ENCODE data around the gene KDM4F. TPM values are rescaled to one million over a fixed set of nuclear protein-coding genes. Genes with fewer than 3 reads are reported as not detected.
A peak's percentile ranks its signal among the peaks of the same experiment; 100 is the strongest.

The KDM4F gene
- total RNA-seq, 1 donor from 2014 or later: not detected

DNA sequence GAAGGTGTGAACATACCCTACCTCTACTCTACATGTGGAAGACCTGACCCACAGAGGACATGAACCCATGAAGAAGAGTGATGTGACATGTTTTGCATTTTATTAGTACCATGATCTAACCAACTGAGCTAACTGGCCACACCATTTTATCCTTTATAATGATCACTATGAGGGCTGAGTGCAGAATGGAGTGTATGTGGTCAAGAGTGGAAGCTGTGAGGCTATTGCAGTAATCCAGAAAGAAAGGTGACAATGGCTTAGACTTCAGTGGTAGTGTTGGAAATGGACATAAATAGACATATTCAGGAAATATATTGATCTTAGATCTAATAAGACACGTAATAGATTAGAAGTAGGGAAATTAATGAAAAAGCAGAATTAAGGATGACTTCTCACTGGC lies 21.2 kb downstream of the KDM4F start:
- H3K4me1 ChIP-seq: peaks cover 60% of the 10 kb centered on the region
- H3K9me3 ChIP-seq (replicated peaks): no peaks in the 10 kb centered on the region
- no peak overlapping the region for H3K27ac ChIP-seq (replicated peaks)
- no peaks in the 10 kb centered on the region for H3K27me3 ChIP-seq (ENCODE audit: low read depth)
- no peak overlapping the region for H3K4me3 ChIP-seq
- TF ChIP-seq, protein P1, sequence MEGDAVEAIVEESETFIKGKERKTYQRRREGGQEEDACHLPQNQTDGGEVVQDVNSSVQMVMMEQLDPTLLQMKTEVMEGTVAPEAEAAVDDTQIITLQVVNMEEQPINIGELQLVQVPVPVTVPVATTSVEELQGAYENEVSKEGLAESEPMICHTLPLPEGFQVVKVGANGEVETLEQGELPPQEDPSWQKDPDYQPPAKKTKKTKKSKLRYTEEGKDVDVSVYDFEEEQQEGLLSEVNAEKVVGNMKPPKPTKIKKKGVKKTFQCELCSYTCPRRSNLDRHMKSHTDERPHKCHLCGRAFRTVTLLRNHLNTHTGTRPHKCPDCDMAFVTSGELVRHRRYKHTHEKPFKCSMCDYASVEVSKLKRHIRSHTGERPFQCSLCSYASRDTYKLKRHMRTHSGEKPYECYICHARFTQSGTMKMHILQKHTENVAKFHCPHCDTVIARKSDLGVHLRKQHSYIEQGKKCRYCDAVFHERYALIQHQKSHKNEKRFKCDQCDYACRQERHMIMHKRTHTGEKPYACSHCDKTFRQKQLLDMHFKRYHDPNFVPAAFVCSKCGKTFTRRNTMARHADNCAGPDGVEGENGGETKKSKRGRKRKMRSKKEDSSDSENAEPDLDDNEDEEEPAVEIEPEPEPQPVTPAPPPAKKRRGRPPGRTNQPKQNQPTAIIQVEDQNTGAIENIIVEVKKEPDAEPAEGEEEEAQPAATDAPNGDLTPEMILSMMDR (IDR thresholded peaks at IDR 0.05; ENCODE audit: borderline replicate concordance): no peak
- H3K36me3 ChIP-seq: peaks cover 4% of the 10 kb centered on the region
- no peak for DNase-seq
- intact Hi-C loops (cut with micrococcal nuclease): no loop called here

DNA sequence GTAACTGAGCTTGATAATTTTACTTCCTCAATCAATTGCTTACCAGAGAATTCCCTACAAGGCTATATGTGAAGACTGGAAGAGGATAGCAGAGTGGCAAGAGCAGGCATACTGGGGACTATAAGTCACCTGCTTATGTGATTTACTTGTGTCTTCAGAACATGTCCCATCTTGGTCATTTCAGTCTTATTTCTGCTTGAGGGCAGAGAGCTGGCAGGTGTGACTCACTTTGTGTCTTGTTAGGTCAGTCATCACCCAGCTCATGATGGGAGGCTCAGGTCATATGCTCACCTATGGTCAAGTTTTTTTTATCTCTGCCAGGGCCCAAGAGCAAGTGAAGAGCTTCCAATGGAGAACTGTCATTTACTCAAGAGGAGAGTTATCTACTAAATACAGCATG lies 23.7 kb downstream of the KDM4F start:
- no peak for DNase-seq
- intact Hi-C loops (cut with micrococcal nuclease): no loop called here
- TF ChIP-seq, protein P1 (IDR thresholded peaks at IDR 0.05; ENCODE audit: borderline replicate concordance): no peak

DNA sequence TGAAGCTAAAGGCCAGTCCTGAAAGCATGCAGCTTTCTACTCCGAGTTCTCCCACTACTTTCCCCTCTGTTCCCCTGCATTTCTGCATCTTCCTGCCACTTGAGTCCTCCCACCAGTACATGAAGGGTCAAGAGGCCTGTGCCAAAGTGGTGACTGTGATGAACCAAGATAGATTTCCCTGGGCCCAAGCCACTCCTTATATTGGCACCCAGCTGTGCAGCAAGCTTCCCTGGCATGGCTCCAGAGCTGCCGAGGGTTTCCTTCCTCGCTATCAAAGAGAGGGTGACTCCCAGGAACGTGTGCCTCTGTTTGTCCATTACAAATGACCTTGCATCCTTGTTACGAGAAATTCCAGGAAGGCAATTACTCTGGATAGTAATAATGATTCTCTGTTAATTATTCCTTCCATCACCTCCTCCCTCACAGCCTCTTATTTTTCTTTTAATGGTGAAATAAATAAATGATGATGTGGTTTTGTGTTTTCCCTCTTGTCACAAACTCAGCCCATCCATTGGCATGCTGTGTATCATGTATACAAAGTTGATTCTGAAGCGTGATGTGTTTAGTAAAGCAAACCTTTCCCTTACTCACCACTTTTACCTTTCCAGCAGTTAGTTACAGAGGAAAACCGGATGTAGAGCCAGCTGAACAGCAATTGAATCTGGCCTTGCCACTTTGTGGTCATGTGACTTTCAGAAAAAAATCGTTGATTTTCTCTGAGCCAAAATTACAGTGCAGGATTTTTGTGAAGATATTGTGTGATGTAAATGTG lies 25.8 kb downstream of the KDM4F start:
- peak overlapping the region; percentile 57 for H3K27ac ChIP-seq (replicated peaks)
- no peaks in the 10 kb centered on the region for H3K27me3 ChIP-seq (ENCODE audit: low read depth)
- H3K9me3 ChIP-seq (replicated peaks): no peaks in the 10 kb centered on the region
- peaks cover 28% of the 10 kb centered on the region for H3K4me1 ChIP-seq
- intact Hi-C loops (cut with micrococcal nuclease): no loop called here
- TF ChIP-seq, protein P1 (IDR thresholded peaks at IDR 0.05; ENCODE audit: borderline replicate concordance): no peak
- no peak overlapping the region for H3K4me3 ChIP-seq
- H3K36me3 ChIP-seq: peaks cover 4% of the 10 kb centered on the region
- DNase-seq: peak; percentile 78

More for the DNA sequence above, 23.7 kb downstream of the KDM4F start:
- Histone ChIP-seq H3K36me3 (peaks cover 4% of the 10 kb centered on the region), H3K9me3 (replicated peaks) (no peaks in the 10 kb centered on the region), H3K27me3 (ENCODE audit: low read depth) (no peaks in the 10 kb centered on the region), H3K27ac (replicated peaks) (no peak overlapping the region), H3K4me3 (no peak overlapping the region), H3K4me1 (peaks cover 45% of the 10 kb centered on the region)

DNA sequence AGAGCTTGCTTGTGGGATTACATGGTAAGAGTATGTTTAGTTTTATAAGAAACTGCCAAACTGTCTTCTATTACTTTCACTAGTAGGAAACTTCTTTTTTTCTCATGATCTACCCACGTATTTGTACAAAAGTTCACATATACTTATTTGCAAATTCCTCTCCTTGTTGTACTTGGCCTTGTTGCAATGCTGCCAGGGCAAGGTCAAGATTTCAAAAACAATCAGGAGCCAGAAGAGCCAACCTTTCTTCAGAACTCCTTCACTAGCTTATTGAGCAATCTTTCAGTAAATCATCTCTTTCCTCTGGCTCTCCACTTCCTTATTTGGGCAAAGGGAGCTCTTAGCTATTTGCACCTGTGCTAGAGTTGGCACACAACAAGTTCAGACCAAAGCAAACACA lies 27.2 kb downstream of the KDM4F start:
- Histone ChIP-seq H3K27ac (replicated peaks) (peak overlapping the region; percentile 57), H3K27me3 (ENCODE audit: low read depth) (no peaks in the 10 kb centered on the region), H3K4me3 (no peak overlapping the region), H3K4me1 (peaks cover 30% of the 10 kb centered on the region), H3K36me3 (peaks cover 4% of the 10 kb centered on the region), H3K9me3 (replicated peaks) (no peaks in the 10 kb centered on the region)
- intact Hi-C loops (cut with micrococcal nuclease): no loop called here
- TF ChIP-seq, protein P1 (IDR thresholded peaks at IDR 0.05; ENCODE audit: borderline replicate concordance): no peak
- no peak for DNase-seq

DNA sequence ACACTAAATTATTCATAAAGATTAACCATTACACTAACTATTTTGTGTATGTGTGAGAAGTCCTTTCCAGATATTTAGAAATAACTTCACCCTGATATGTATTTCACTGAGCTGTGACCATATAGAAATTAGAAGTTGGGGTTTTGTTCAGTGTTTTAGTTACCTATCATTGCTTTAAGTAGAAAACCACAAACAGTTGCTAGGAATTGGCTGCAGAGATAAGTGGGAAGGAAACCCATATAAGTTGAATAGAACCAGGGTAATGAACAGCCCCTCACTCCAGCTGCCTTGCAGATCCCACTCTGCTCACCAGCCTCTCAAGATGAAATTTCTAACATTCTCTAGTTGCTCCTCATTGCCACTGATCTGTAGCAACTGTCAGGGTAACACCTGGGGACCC lies 27.8 kb downstream of the KDM4F start:
- Histone ChIP-seq H3K27me3 (ENCODE audit: low read depth) (no peaks in the 10 kb centered on the region), H3K4me1 (peaks cover 36% of the 10 kb centered on the region), H3K36me3 (peaks cover 4% of the 10 kb centered on the region), H3K4me3 (no peak overlapping the region), H3K27ac (replicated peaks) (no peak overlapping the region), H3K9me3 (replicated peaks) (no peaks in the 10 kb centered on the region)
- DNase-seq: no peak
- TF ChIP-seq, protein P1 (IDR thresholded peaks at IDR 0.05; ENCODE audit: borderline replicate concordance): no peak
- intact Hi-C loops (cut with micrococcal nuclease): no loop called here

All from left ventricle myocardium inferior (tissue), 1 donor.